NCI-H345 treated with DMSO at 0.1 percent for 48 hours (cell line): ENCODE measurements around the gene HIVEP1.
"Not testable (repeated sequence)": the region's sequence is repeated elsewhere in the genome, so short reads cannot be mapped to it uniquely, and the experiment has no call there.

Source experiments
- DNase-seq: peaks from one replicate; lab custom pipeline; 2025; ENCODE audit not compliant: unreplicated experiment; lab: John Stamatoyannopoulos, UW

Gene HIVEP1

DNA sequence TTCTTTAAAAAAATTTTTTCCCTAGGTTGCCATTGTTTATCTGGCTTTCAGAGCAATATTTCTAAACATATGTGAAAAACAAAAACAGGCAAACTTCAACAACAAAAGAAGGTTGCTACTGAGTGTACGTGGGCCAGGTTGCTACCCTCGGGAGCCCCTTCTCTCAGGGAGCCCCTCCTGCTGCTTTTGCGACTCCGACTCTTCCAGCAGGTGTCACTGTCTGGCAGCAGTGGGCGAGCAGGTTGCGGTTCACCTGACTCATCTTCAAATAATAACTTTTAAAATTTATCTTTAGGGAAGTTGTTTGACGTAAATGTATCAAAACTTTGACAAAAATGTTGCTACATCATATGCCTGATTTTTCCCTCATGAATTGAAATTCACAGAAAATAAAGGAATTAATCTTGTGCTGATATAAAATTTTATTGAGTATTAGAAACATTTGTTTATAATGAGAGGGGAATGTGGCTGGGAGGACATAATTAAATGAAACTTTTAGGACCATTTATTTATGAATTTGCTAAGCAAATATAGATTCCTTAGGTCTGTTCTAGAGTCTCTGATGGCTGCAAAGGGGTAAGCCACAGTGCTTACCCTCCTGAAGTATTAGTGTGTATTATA, 138.8 kb downstream of the HIVEP1 start:
- DNase-seq: no peak

- no peak for DNase-seq
These were observed 139.3 kb downstream of the HIVEP1 start for GRCh38 chr6:12151433-12151820.

- no peak for DNase-seq
These were observed 140.2 kb downstream of the HIVEP1 start for GRCh38 chr6:12152023-12152970.

DNA sequence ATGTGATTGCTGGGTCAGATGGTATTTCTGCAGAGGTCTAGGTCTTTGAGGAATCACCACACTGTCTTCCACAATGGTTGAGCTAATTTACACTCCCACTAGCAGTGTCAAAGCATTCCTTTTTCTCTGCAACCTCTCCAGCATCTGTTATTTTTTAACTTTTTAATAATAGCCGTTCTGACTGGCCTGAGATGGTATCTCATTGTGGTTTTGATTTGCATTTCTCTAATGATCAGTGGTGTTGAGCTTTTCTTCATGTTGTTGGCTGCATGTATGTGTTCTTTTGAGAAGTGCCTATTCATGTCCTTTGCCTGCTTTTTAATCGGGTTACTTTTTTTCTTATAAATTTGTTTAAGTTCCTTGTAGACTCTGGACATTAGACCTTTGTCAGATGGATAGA, 143.7 kb downstream of the HIVEP1 start:
- DNase-seq: not testable (repeated sequence)

- DNase-seq: no peak
These were observed 146.7 kb downstream of the HIVEP1 start for GRCh38 chr6:12158686-12159415.

DNA sequence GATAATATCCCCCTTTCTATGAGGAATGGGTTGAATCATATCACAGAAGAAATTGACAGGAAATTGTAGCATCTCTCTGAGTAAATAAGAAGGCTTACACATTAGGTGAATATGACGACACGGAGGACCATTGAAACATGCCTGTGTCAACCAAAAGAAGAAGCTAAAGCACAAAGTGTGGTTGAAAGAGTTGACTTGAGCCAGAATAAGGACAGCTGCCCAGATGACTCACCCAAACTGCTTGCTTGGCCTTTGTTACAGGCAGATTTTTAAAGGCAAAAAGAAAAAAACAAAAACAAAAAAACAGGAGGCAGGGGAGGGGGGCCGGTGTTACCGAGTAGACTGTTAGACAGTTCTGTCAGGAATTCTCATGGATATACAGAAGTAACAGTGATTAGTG, 148.2 kb downstream of the HIVEP1 start:
- DNase-seq: no peak

DNA sequence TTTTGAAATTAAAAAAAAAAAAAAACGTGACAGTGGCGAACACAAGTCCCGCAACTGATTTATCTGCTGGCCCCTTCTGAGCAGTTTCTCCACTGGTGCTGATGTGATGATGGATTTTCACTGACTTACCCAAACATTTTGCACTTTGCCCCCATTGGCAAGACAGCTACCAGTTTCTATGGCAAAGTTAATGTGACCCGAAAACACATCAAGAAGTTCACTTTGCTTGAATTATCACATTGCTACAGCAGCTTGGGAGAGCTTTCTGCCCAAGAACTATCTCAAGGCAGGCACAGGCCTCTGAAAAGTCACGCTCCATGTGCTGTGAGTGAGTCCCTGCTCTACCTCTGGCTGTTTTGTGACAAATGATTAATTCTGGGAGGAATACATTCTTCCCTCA, 150.1 kb downstream of the HIVEP1 start:
- DNase-seq: no peak

- DNase-seq: no peak
These were observed 151.0 kb downstream of the HIVEP1 start for GRCh38 chr6:12163149-12163548.

- no peak for DNase-seq
These were observed 151.8 kb downstream of the HIVEP1 start for GRCh38 chr6:12163744-12164507.

DNA sequence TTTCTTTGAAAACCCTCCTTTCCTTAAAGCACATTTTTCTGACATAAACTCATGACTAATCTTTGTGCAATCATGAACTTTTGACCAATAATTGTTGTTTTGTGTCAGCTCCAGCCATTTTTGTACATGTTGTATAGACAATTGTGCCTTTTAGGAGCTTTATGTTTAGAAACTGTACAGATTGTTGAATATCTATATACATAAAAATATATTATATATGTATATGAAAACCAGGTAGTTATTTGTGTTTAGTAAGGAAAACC, 152.3 kb downstream of the HIVEP1 start:
- no peak for DNase-seq

DNA sequence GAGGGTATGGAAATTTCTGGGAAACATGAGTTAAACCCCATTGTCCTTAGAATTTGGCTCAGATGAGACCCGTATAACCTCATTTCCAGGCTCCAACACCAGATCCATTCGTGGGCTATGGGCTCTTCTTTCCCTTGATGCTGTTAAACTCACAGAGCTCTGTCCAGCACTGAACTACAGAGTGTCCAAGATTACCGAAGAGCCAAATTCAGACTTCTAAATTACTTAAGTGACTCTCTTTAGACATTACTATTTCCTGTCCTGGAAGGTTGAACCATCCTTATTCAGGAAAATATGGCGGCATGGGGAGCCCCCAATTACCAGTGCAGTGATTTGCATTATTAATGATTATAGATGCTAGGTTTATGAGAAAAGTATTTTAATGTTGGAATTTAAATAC, 153.2 kb downstream of the HIVEP1 start:
- no peak for DNase-seq

DNA sequence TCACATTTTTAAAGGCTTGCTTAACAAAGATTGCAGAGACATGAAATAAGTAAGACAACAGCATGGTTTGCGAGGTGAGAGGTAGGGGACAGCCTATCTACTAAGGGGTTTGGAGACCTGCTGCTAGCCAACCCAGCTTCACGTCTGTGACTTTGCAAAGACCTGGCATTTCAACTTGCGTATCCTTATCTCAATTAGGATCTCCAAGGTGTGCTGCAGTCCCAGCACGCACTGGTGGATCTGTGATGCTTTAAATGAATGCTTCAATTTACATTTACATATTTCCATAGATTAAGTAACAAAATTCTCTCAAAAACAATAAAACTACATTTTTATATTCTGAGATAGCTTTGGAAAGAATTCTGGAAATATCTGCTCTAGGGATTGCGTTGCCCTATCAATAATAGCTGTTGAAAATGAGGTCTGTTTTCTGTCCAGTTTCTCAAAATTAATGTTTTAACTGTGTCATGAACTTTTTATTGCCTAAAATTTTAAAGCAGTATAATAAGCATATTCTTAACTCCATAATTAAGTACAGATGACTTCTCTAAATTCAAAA, 153.7 kb downstream of the HIVEP1 start:
- no peak for DNase-seq

GRCh38 chr6:12169377-12169776, 157.3 kb downstream of the HIVEP1 start:
- no peak for DNase-seq

- no peak for DNase-seq
These were observed 158.4 kb downstream of the HIVEP1 start for GRCh38 chr6:12170351-12171092.

- DNase-seq: no peak
These were observed 159.6 kb downstream of the HIVEP1 start for GRCh38 chr6:12171717-12172116.

DNA sequence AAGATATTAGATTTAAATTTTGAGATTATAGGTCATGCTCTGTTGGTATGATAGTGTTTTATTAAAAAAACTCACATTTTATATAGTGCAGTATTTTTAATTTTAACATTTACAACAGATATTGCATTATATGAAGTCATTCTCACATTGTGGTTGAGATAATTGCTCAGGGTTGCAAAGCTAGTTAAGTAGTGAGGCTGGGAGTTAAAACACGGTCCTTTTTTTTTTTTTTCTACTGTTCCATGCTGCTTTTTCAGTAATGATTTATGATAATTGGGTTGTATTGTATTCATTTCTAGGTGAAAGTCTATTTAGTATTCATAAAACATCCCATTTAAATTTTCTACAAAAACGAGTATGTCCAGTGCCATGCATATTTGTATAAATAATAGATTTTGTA, 160.5 kb downstream of the HIVEP1 start:
- no peak for DNase-seq

- no peak for DNase-seq
These were observed 161.1 kb downstream of the HIVEP1 start for GRCh38 chr6:12173181-12173580.

DNA sequence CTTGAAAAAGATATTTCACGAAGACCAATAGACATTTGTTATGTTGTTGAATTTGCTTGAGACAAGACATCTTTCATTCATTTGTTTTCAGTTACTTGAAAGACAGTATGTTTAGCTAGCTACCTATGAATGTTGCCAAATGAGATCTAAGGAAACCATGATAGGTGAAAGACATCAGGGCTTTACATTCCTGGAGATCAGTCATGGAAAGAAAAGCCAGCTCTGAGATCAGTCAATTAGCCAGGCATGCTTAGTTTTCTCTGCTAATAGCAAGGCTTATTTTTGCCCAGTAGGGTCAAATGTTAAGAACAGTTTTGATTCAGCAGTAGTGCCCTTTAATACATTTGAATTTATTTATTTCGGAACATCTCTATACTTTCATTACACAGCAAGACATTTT, 161.5 kb downstream of the HIVEP1 start:
- no peak for DNase-seq

GRCh38 chr6:12174878-12175277, 162.8 kb downstream of the HIVEP1 start:
- DNase-seq: no peak

- no peak for DNase-seq
These were observed 163.5 kb downstream of the HIVEP1 start for GRCh38 chr6:12175626-12176025.
